Thyroid gland (tissue), 4 donors: ENCODE data around the gene UPF1.

ENCODE experiments used
- CTCF ChIP-seq, 6 experiments: fragments of 200-600 bp in 3 of 6; fragments of 450-650 bp in 3 of 6; sonication (generic) in 3 of 6; IDR thresholded peaks; one replicate each; pipeline ENCODE4 v1.5.1; 2016 to 2019; ENCODE audit warnings: antibody characterized with exemption in 6 of 6, mild to moderate bottlenecking in 2 of 6, inconsistent platforms in 1 of 6, moderate library complexity in 1 of 6
- POLR2A ChIP-seq, 2 donors: fragments of 450-650 bp; IDR thresholded peaks; one replicate each; pipeline ENCODE4 v1.6.1; 2017; ENCODE audit warnings: antibody characterized with exemption in 2 of 2, mild to moderate bottlenecking in 2 of 2, moderate library complexity in 1 of 2

GRCh38 chr19:18830488-18830887 lies 1.3 kb upstream of the UPF1 start:
- no peak for TF ChIP-seq CTCF (IDR thresholded peaks at IDR 0.05)
- TF ChIP-seq POLR2A (IDR thresholded peaks at IDR 0.05) = no peak
